HG03520 (cell line): Measurements from ENCODE around the gene KCNK3.

Experiments used
- ATAC-seq: cut with Tn5 transposase; IDR thresholded peaks from one replicate; pipeline ENCODE4 v1.9.1; 2021; ENCODE audit warnings: mild to moderate bottlenecking, moderate library complexity; ENCODE audit not compliant: unreplicated experiment

The KCNK3 gene

DNA sequence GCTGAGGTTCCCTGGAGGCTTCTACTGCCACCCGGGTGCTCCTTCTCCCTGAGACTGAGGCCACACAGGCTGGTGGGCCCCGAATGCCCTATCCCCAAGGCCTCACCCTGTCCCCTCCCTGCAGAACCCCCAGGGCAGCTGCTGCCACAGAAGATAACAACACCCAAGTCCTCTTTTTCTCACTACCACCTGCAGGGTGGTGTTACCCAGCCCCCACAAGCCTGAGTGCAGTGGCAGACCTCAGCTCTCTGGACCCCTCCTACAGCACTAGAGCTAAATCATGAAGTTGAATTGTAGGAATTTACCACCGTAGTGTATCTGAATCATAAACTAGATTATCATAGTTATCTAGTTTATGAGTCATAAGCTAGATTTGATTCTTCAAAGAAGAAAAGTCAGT lies 86.0 kb downstream of the KCNK3 start:
- no peak for ATAC-seq

DNA sequence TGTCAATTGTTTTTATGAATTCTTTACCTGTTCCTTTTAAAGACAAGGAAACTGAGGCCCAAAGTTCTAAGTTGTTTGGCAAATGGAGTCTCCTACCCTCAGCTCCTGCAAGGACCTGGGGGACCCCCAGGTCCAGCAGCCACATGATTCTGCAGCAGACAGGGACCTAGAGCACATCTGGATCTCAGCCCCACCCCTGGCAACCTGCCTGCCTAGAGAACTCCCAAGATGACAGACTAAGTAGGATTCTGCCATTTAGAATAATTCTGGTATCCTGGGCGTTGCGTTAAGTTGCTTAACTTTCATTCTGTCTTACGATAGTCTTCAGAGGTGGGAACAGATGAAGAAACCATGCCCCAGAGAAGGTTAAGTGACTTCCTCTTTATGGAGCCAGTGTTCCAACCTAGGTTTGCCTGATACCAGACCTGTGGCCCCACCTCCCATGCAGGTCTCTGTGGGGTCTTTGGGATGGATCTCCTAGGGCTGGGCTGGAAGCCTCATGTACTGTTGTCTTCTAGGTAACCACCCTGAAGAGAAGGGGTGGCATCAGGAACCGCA lies 87.8 kb downstream of the KCNK3 start:
- ATAC-seq, result no peak
